IMR-90 (cell line): Measurements from ENCODE around the gene MEGF6. TPM values are rescaled to one million over a fixed set of nuclear protein-coding genes. Genes with fewer than 3 reads are reported as not detected.

Source experiments
- ATAC-seq: fragments of 200-7000 bp; cut with Tn5 transposase; 2 replicates; pipeline ENCODE4 v1.9.1; 2020; ENCODE audit warnings: low read depth, mild to moderate bottlenecking, moderate library complexity
- BruUV-seq: library from RNA; stranded (reverse); fragments of 400-500 nt; replicated peaks from 2 replicates; lab custom pipeline; 2021; lab: Mats Ljungman, UMichigan
- CTCF ChIA-PET: fragments of 300-600 bp; formaldehyde crosslinking; extraction: SDS; loops from one replicate; lab custom pipeline; 2021; ENCODE audit warnings: antibody characterized with exemption; lab: Yijun Ruan, JAX
- POLR2A ChIA-PET: fragments of 300-600 bp; sonication (Branson Sonifier 250); formaldehyde crosslinking; loops from one replicate; lab custom pipeline; 2022; ENCODE audit warnings: antibody characterized with exemption; ENCODE audit not compliant: unreplicated experiment; lab: Charles Lee
- DNase-seq: peaks from one replicate; pipeline ENCODE4 v3.0.0; 2013
- H2AFZ ChIP-seq: replicated peaks from 2 replicates; pipeline ENCODE3; 2013; ENCODE audit warnings: low read length, mild to moderate bottlenecking; ENCODE audit not compliant: poor library complexity
- H2AK5ac ChIP-seq: 2 replicates; pipeline ENCODE4 v1.6.1; 2013; ENCODE audit warnings: low read depth, low read length, inconsistent platforms
- H2AK9ac ChIP-seq: replicated peaks from 2 replicates; pipeline ENCODE3; 2013; ENCODE audit warnings: mild to moderate bottlenecking, low read depth, low read length, moderate library complexity; ENCODE audit not compliant: poor library complexity
- H2BK120ac ChIP-seq: 2 replicates; pipeline ENCODE4 v1.6.1; 2013; ENCODE audit warnings: low read depth, low read length, inconsistent platforms
- H2BK15ac ChIP-seq: 3 replicates; pipeline ENCODE4 v1.6.1; 2013; ENCODE audit warnings: low read depth, low read length, inconsistent platforms
- H2BK20ac ChIP-seq: 2 replicates; pipeline ENCODE4 v1.6.1; 2013; ENCODE audit warnings: low read depth, mild to moderate bottlenecking, inconsistent platforms, low read length, moderate library complexity
- H2BK5ac ChIP-seq: 2 replicates; pipeline ENCODE4 v1.6.1; 2013; ENCODE audit warnings: mild to moderate bottlenecking, low read depth, low read length, inconsistent platforms; ENCODE audit not compliant: poor library complexity, severe bottlenecking
- H3K14ac ChIP-seq: replicated peaks from 2 replicates; pipeline ENCODE4 v1.6.1; 2013; ENCODE audit warnings: low read depth, low read length, inconsistent platforms
- H3K18ac ChIP-seq: 2 replicates; pipeline ENCODE4 v1.6.1; 2013; ENCODE audit warnings: low read depth, low read length, control low read depth
- H3K23ac ChIP-seq: 2 replicates; pipeline ENCODE4 v1.6.1; 2013; ENCODE audit warnings: low read depth, low read length, inconsistent platforms
- H3K27ac ChIP-seq: 2 replicates; pipeline ENCODE4 v1.5.1; 2013; ENCODE audit warnings: mild to moderate bottlenecking, control low read depth, low read length; ENCODE audit not compliant: insufficient read depth
- H3K27me3 ChIP-seq: 2 replicates; pipeline ENCODE4 v1.6.1; 2013; ENCODE audit warnings: low read length; ENCODE audit not compliant: control insufficient read depth, insufficient read depth
- H3K36me3 ChIP-seq: 2 replicates; pipeline ENCODE4 v1.6.1; 2013; ENCODE audit warnings: low read length, mixed read lengths; ENCODE audit not compliant: control insufficient read depth, insufficient read depth
- H3K4ac ChIP-seq: 2 replicates; pipeline ENCODE4 v1.6.1; 2013; ENCODE audit warnings: low read depth, low read length, inconsistent platforms
- H3K4me1 ChIP-seq: 2 replicates; pipeline ENCODE4 v1.6.1; 2013; ENCODE audit warnings: low read length, mixed read lengths; ENCODE audit not compliant: control insufficient read depth, insufficient read depth
- H3K4me2 ChIP-seq: 2 replicates; pipeline ENCODE4 v1.6.1; 2013; ENCODE audit warnings: low read depth, mild to moderate bottlenecking, control low read depth, low read length, moderate library complexity
- H3K4me3 ChIP-seq: 2 replicates; pipeline ENCODE4 v1.5.1; 2013; ENCODE audit warnings: low read depth, mild to moderate bottlenecking, control low read depth, low read length, moderate library complexity; ENCODE audit not compliant: insufficient read depth
- H3K56ac ChIP-seq: 2 replicates; pipeline ENCODE4 v1.6.1; 2013; ENCODE audit warnings: low read length, inconsistent platforms; ENCODE audit not compliant: insufficient read depth; ENCODE audit errors: extremely low read depth
- H3K79me1 ChIP-seq, 2 experiments: 2 replicates each; pipeline ENCODE4 v1.6.1; 2013; ENCODE audit warnings: low read length in 2 of 2, inconsistent platforms in 1 of 2, low read depth in 1 of 2
- H3K9ac ChIP-seq: 2 replicates; pipeline ENCODE4 v1.6.1; 2013; ENCODE audit warnings: low read depth, low read length, control low read depth
- H3K9me1 ChIP-seq: 2 replicates; pipeline ENCODE4 v1.6.1; 2013; ENCODE audit warnings: low read length, inconsistent platforms; ENCODE audit not compliant: insufficient read depth
- H3K9me3 ChIP-seq: 2 replicates; pipeline ENCODE4 v1.6.1; 2013; ENCODE audit warnings: low read length; ENCODE audit not compliant: control insufficient read depth, insufficient read depth
- H4K20me1 ChIP-seq: 2 replicates; pipeline ENCODE4 v1.6.1; 2013; ENCODE audit warnings: low read length, inconsistent platforms; ENCODE audit not compliant: insufficient read depth
- H4K5ac ChIP-seq: 2 replicates; pipeline ENCODE4 v1.6.1; 2013; ENCODE audit warnings: mild to moderate bottlenecking, low read depth, low read length, control low read depth
- H4K8ac ChIP-seq, 2 experiments: 2 replicates each; pipeline ENCODE4 v1.6.1; 2013; ENCODE audit warnings: low read depth in 2 of 2, low read length in 2 of 2, control low read depth in 1 of 2, inconsistent platforms in 1 of 2
- H4K91ac ChIP-seq: 2 replicates; pipeline ENCODE4 v1.6.1; 2013; ENCODE audit warnings: low read depth, low read length, inconsistent platforms; ENCODE audit not compliant: insufficient read depth
- BHLHE40 ChIP-seq: fragments of 150-350 bp; IDR thresholded peaks from 2 replicates; pipeline ENCODE4 v1.6.1; 2016; ENCODE audit warnings: mild to moderate bottlenecking, low read depth, low read length
- CEBPB ChIP-seq: IDR thresholded peaks from 2 replicates; pipeline ENCODE4 v1.6.1; 2012; ENCODE audit warnings: low read depth, low read length, improper control_type of control experiment
- CHD1 ChIP-seq: IDR thresholded peaks from 2 replicates; pipeline ENCODE4 v1.6.1; 2012; ENCODE audit warnings: low read depth, low read length, improper control_type of control experiment
- FOS ChIP-seq: fragments of 150-350 bp; IDR thresholded peaks from 2 replicates; pipeline ENCODE4 v1.6.1; 2016; ENCODE audit warnings: low read depth, low read length
- MAFK ChIP-seq: IDR thresholded peaks from 2 replicates; pipeline ENCODE4 v1.6.1; 2012; ENCODE audit warnings: low read depth, low read length, improper control_type of control experiment
- MAZ ChIP-seq: IDR thresholded peaks from 2 replicates; pipeline ENCODE4 v1.6.1; 2012; ENCODE audit warnings: low read depth, mild to moderate bottlenecking, low read length, improper control_type of control experiment, moderate library complexity, borderline replicate concordance
- MXI1 ChIP-seq: IDR thresholded peaks from 2 replicates; pipeline ENCODE4 v1.6.1; 2012; ENCODE audit warnings: low read depth, mild to moderate bottlenecking, low read length, moderate library complexity, borderline replicate concordance
- NFE2L2 ChIP-seq: fragments of 150-350 bp; IDR thresholded peaks from 2 replicates; pipeline ENCODE4 v1.6.1; 2016; ENCODE audit warnings: low read depth, mild to moderate bottlenecking, low read length
- POLR2A ChIP-seq: IDR thresholded peaks from 2 replicates; pipeline ENCODE4 v1.6.1; 2012; ENCODE audit warnings: mild to moderate bottlenecking, low read depth, low read length
- RAD21 ChIP-seq: IDR thresholded peaks from 2 replicates; pipeline ENCODE4 v1.6.1; 2012; ENCODE audit warnings: low read length, improper control_type of control experiment
- RCOR1 ChIP-seq: IDR thresholded peaks from 2 replicates; pipeline ENCODE4 v1.6.1; 2012; ENCODE audit warnings: mild to moderate bottlenecking, low read length, improper control_type of control experiment; ENCODE audit not compliant: insufficient replicate concordance
- RFX5 ChIP-seq: IDR thresholded peaks from 2 replicates; pipeline ENCODE4 v1.8.0; 2012; ENCODE audit warnings: low read depth, mild to moderate bottlenecking, low read length, moderate library complexity
- WGBS, 2 experiments: methylation state at CpG; one replicate each; pipeline versions ENCODE4 v1.1.5 to v1.1.7; 2013; ENCODE audit warnings: missing lambda C conversion rate in 2 of 2; ENCODE audit not compliant: insufficient read length in 1 of 2; ENCODE audit errors: extremely low coverage in 2 of 2; 5-methylcytosine and 5-hydroxymethylcytosine counted together
- dilution Hi-C: fragments of 300-500 bp; cut with HindIII; formaldehyde crosslinking; loops from one replicate; pipeline ENCODE4 v1.14.3; 2018; ENCODE audit warnings: low sequenced_read_pairs; ENCODE audit not compliant: unreplicated experiment
- in situ Hi-C: fragments of 300-500 bp; cut with MboI; formaldehyde crosslinking; loops from 3 replicates; pipeline ENCODE4 v1.14.3; 2019; ENCODE audit warnings: low sequenced_read_pairs, inconsistent platforms, mixed read lengths
- intact Hi-C: fragments of 100-400 bp; cut with micrococcal nuclease; formaldehyde crosslinking; loops from 2 replicates; pipeline ENCODE4 v1.10.0; 2022
- polyA plus RNA-seq, 3 experiments: library from polyadenylated mRNA; depleted of rRNA; stranded (reverse); fragments of >200 nt; gene quantifications; 2 replicates each; pipeline ENCODE4 v1.2.3, GENCODE V29; 2012; ENCODE audit warnings: low replicate concordance in 1 of 3
- total RNA-seq: library from RNA; depleted of rRNA; stranded (reverse); fragments of >200 nt; gene quantifications from 2 replicates; pipeline ENCODE4 v1.2.3, GENCODE V29; 2012
- TF ChIP-seq, protein P1 (sequence below): fragments of 150-350 bp; IDR thresholded peaks from 2 replicates; pipeline ENCODE4 v1.6.1; 2016; ENCODE audit warnings: low read depth, mild to moderate bottlenecking, low read length, moderate library complexity, borderline replicate concordance
- TF ChIP-seq, protein P2 (sequence below): fragments of 150-350 bp; IDR thresholded peaks from 2 replicates; pipeline ENCODE4 v1.6.1; 2017; ENCODE audit warnings: mild to moderate bottlenecking, antibody characterized with exemption, low read length, low read depth
- TF ChIP-seq, protein P3 (sequence below): conservative IDR thresholded peaks from 2 replicates; pipeline ENCODE4 v1.5.1; 2012; ENCODE audit warnings: mild to moderate bottlenecking, low read depth, low read length, improper control_type of control experiment

The MEGF6 gene
- total and polyA plus RNA-seq, 2 of the 4 experiments (the other 2 are of a cell fraction) = 0.72 to 4.1 TPM

DNA sequence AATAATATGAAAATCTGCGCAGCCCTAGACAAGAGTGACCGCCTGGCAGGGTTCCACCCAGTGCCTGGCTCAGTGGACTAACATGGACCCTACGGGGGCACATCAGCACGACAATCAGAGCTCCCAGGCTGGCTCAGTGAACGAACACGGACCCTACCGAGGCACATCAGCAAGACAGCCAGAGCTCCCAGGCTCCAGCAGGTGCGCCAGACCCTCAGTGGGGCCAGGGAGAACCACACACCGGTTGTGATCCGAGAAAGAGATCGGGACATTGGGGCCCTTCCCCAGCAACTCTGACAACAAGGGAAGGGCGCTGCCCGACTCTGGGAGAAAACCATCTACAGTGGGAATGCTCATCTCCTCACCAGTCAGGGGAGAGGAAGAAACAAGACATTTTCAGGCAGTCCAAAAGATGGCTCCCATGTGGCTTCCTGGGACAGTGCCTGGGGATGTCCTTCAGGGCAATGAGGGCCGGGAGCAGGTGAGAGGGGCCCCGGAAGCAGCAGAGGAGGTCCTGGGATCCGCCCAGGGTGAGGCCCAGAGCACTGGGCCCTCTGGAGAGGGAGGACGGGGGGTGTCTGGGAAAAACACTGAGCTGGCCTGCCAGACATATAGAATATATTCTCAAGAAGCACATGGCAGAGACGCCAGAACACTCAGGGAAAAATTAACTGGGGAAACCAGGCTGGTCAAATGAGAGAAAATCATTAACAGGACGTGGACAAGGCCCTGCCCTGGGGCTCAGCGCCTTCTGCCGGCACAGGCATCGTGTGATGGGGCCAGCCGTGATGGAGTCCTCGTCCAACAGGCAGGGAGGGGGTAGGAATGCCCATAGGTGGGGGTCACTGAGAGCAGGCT, 152.0 kb downstream of the MEGF6 start:
- Histone ChIP-seq H3K79me1 (no peaks in the 10 kb centered on the region), H3K9me1 (no peaks in the 10 kb centered on the region), H4K20me1 (no peaks in the 10 kb centered on the region), H4K8ac (no peak overlapping the region), H2AFZ (no peak overlapping the region), H3K27me3 (peaks cover 27% of the 10 kb centered on the region), H3K4me1 (no peaks in the 10 kb centered on the region), H3K14ac (no peak overlapping the region), H2BK5ac (no peak overlapping the region), H2BK20ac (no peak overlapping the region), H3K18ac (no peak overlapping the region), H3K9ac (no peak overlapping the region), H4K91ac (no peak overlapping the region), H2AK9ac (no peak overlapping the region), H2AK5ac (no peak overlapping the region), H3K4me3 (no peak overlapping the region), H3K23ac (no peak overlapping the region), H2BK15ac (no peak overlapping the region), H3K27ac (no peak overlapping the region), H3K56ac (no peak overlapping the region), H3K4me2 (no peak overlapping the region), H3K9me3 (no peaks in the 10 kb centered on the region), H2BK120ac (no peak overlapping the region), H3K4ac (no peak overlapping the region), H4K5ac (no peak overlapping the region), H3K36me3 (no peaks in the 10 kb centered on the region)
- DNase-seq = no peak
- WGBS, 2 experiments = 68% methylated on average over 13 of the region's 24 CpGs; no CpG with 5 or more reads in 1 of the 2 experiments
- intact Hi-C loops = no loop called here
- ATAC-seq = no peak
- CTCF ChIA-PET = interaction anchor here (1.2 kb wide), 1 partner anchor 12 kb away, joined by 3 read pairs; no protein-coding TSS in a partner anchor
- no TSS peak for BruUV-seq
- POLR2A ChIA-PET = no interaction called here
- in situ Hi-C loops = no loop called here
- dilution Hi-C loops = no loop called here
- TF ChIP-seq CHD1 (no peak), MAFK (no peak), RAD21 (no peak), CEBPB (no peak), NFE2L2 (no peak), BHLHE40 (no peak), MAZ (no peak), MXI1 (no peak), POLR2A (no peak), RFX5 (no peak), RCOR1 (no peak), FOS (no peak)
- TF ChIP-seq, protein P1, sequence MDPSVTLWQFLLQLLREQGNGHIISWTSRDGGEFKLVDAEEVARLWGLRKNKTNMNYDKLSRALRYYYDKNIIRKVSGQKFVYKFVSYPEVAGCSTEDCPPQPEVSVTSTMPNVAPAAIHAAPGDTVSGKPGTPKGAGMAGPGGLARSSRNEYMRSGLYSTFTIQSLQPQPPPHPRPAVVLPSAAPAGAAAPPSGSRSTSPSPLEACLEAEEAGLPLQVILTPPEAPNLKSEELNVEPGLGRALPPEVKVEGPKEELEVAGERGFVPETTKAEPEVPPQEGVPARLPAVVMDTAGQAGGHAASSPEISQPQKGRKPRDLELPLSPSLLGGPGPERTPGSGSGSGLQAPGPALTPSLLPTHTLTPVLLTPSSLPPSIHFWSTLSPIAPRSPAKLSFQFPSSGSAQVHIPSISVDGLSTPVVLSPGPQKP = no peak
- TF ChIP-seq, protein P2, sequence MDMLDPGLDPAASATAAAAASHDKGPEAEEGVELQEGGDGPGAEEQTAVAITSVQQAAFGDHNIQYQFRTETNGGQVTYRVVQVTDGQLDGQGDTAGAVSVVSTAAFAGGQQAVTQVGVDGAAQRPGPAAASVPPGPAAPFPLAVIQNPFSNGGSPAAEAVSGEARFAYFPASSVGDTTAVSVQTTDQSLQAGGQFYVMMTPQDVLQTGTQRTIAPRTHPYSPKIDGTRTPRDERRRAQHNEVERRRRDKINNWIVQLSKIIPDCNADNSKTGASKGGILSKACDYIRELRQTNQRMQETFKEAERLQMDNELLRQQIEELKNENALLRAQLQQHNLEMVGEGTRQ = no peak
- TF ChIP-seq, protein P3, sequence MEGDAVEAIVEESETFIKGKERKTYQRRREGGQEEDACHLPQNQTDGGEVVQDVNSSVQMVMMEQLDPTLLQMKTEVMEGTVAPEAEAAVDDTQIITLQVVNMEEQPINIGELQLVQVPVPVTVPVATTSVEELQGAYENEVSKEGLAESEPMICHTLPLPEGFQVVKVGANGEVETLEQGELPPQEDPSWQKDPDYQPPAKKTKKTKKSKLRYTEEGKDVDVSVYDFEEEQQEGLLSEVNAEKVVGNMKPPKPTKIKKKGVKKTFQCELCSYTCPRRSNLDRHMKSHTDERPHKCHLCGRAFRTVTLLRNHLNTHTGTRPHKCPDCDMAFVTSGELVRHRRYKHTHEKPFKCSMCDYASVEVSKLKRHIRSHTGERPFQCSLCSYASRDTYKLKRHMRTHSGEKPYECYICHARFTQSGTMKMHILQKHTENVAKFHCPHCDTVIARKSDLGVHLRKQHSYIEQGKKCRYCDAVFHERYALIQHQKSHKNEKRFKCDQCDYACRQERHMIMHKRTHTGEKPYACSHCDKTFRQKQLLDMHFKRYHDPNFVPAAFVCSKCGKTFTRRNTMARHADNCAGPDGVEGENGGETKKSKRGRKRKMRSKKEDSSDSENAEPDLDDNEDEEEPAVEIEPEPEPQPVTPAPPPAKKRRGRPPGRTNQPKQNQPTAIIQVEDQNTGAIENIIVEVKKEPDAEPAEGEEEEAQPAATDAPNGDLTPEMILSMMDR = no peak
